ENCODE measurements around the gene POGLUT2.

Gene POGLUT2

GRCh38 chr13:102763741-102764140 lies 35.0 kb downstream of the POGLUT2 start:
- DNase-seq = no peak

- DNase-seq = no peak
These were observed 37.7 kb downstream of the POGLUT2 start for GRCh38 chr13:102761071-102761470.

GRCh38 chr13:102758842-102759241 lies 39.9 kb downstream of the POGLUT2 start:
- DNase-seq = no peak

- DNase-seq = no peak
These were observed 41.8 kb downstream of the POGLUT2 start for GRCh38 chr13:102757006-102757405.

- no peak for DNase-seq
These were observed 46.9 kb downstream of the POGLUT2 start for GRCh38 chr13:102751886-102752285.

GRCh38 chr13:102742506-102742905 lies 56.3 kb downstream of the POGLUT2 start:
- DNase-seq = no peak

GRCh38 chr13:102742101-102742500 lies 56.7 kb downstream of the POGLUT2 start:
- DNase-seq = no peak
